Measurements from ENCODE around the gene PAPPA.

PAPPA gene

GRCh38 chr9:116234081-116234480, 80.5 kb downstream of the PAPPA start:
- Histone ChIP-seq H3K4me2 (ENCODE audit: low read length) (no peak overlapping the region), H3K9me3 (ENCODE audit: insufficient read depth, low read length) (no peaks in the 10 kb centered on the region), H3K9ac (ENCODE audit: low read length) (no peak overlapping the region), H3K4me3 (ENCODE audit: low read length) (no peak overlapping the region), H3K27me3 (ENCODE audit: low read depth, low read length) (peaks cover 36% of the 10 kb centered on the region), H4K20me1 (ENCODE audit: insufficient read depth, low read length) (no peaks in the 10 kb centered on the region), H3K79me2 (ENCODE audit: low read length) (no peaks in the 10 kb centered on the region), H3K27ac (ENCODE audit: low read length) (no peak overlapping the region), H3K36me3 (replicated peaks; ENCODE audit: low read depth, low read length) (no peaks in the 10 kb centered on the region), H3K4me1 (ENCODE audit: low read length) (no peaks in the 10 kb centered on the region), H2AFZ (ENCODE audit: low read depth, low read length) (no peak overlapping the region)
- no peak for TF ChIP-seq EZH2phosphoT487 (IDR thresholded peaks at IDR 0.05; ENCODE audit: low read depth)
- no peak for TF ChIP-seq CTCF (IDR thresholded peaks at IDR 0.05; ENCODE audit: low read depth, low read length)

- Histone ChIP-seq H3K4me2 (ENCODE audit: low read length) (no peak overlapping the region), H3K27me3 (ENCODE audit: low read depth, low read length) (peaks cover 28% of the 10 kb centered on the region), H4K20me1 (ENCODE audit: insufficient read depth, low read length) (no peaks in the 10 kb centered on the region), H3K4me1 (ENCODE audit: low read length) (peaks cover 8% of the 10 kb centered on the region), H3K79me2 (ENCODE audit: low read length) (no peaks in the 10 kb centered on the region), H3K9me3 (ENCODE audit: insufficient read depth, low read length) (no peaks in the 10 kb centered on the region), H2AFZ (ENCODE audit: low read depth, low read length) (no peak overlapping the region), H3K9ac (ENCODE audit: low read length) (no peak overlapping the region), H3K4me3 (ENCODE audit: low read length) (no peak overlapping the region), H3K27ac (ENCODE audit: low read length) (no peak overlapping the region), H3K36me3 (replicated peaks; ENCODE audit: low read depth, low read length) (no peaks in the 10 kb centered on the region)
- no peak for TF ChIP-seq EZH2phosphoT487 (IDR thresholded peaks at IDR 0.05; ENCODE audit: low read depth)
- TF ChIP-seq CTCF (IDR thresholded peaks at IDR 0.05; ENCODE audit: low read depth, low read length) = no peak
Measured at GRCh38 chr9:116236979-116237378, 83.4 kb downstream of the PAPPA start.

GRCh38 chr9:116237456-116237855, 83.9 kb downstream of the PAPPA start:
- H4K20me1 ChIP-seq (ENCODE audit: insufficient read depth, low read length) = no peaks in the 10 kb centered on the region
- peaks cover 10% of the 10 kb centered on the region for H3K4me1 ChIP-seq (ENCODE audit: low read length)
- no peaks in the 10 kb centered on the region for H3K36me3 ChIP-seq (replicated peaks; ENCODE audit: low read depth, low read length)
- H3K27me3 ChIP-seq (ENCODE audit: low read depth, low read length) = peaks cover 28% of the 10 kb centered on the region
- no peak overlapping the region for H3K4me3 ChIP-seq (ENCODE audit: low read length)
- TF ChIP-seq CTCF (IDR thresholded peaks at IDR 0.05; ENCODE audit: low read depth, low read length) (no peak), EZH2phosphoT487 (IDR thresholded peaks at IDR 0.05; ENCODE audit: low read depth) (no peak)
- no peaks in the 10 kb centered on the region for H3K9me3 ChIP-seq (ENCODE audit: insufficient read depth, low read length)
- no peak overlapping the region for H3K4me2 ChIP-seq (ENCODE audit: low read length)
- H3K9ac ChIP-seq (ENCODE audit: low read length) = no peak overlapping the region
- H3K27ac ChIP-seq (ENCODE audit: low read length) = no peak overlapping the region
- no peaks in the 10 kb centered on the region for H3K79me2 ChIP-seq (ENCODE audit: low read length)
- no peak overlapping the region for H2AFZ ChIP-seq (ENCODE audit: low read depth, low read length)

DNA sequence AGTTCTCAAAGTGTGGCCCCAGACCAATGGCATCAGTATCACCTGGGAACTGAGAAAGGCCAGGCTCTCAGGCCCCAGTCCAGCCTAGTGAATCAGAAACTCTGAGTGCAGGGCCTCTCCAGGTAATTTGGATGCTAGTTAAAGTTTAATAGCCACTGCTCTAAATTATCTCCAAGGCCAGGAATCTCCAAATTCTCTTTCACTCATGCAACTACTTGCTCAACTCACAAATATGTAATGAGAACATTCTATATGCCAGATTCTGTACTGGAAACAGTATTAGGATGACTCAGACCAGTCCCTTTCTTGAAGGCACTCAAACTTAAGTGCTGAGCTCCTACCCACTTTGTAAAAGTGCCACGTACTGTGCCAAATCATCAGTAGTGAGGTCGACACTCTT, 84.6 kb downstream of the PAPPA start:
- Histone ChIP-seq H3K79me2 (ENCODE audit: low read length) (no peaks in the 10 kb centered on the region), H3K9me3 (ENCODE audit: insufficient read depth, low read length) (no peaks in the 10 kb centered on the region), H3K36me3 (replicated peaks; ENCODE audit: low read depth, low read length) (no peaks in the 10 kb centered on the region), H3K9ac (ENCODE audit: low read length) (no peak overlapping the region), H4K20me1 (ENCODE audit: insufficient read depth, low read length) (no peaks in the 10 kb centered on the region), H3K27me3 (ENCODE audit: low read depth, low read length) (peaks cover 22% of the 10 kb centered on the region), H2AFZ (ENCODE audit: low read depth, low read length) (no peak overlapping the region), H3K4me1 (ENCODE audit: low read length) (peaks cover 10% of the 10 kb centered on the region), H3K4me3 (ENCODE audit: low read length) (no peak overlapping the region), H3K27ac (ENCODE audit: low read length) (no peak overlapping the region), H3K4me2 (ENCODE audit: low read length) (no peak overlapping the region)
- TF ChIP-seq EZH2phosphoT487 (IDR thresholded peaks at IDR 0.05; ENCODE audit: low read depth) (no peak), CTCF (IDR thresholded peaks at IDR 0.05; ENCODE audit: low read depth, low read length) (no peak)
